GM12865 (cell line): ENCODE measurements around the gene HLX.

ENCODE experiments used
- DNase-seq: peaks from one replicate; pipeline ENCODE4 v3.0.0; 2010; ENCODE audit warnings: low read depth
- H3K4me3 ChIP-seq: 2 replicates; pipeline ENCODE4 v1.5.1; 2011; ENCODE audit warnings: mild to moderate bottlenecking, low read depth, low read length, control low read depth
- CTCF ChIP-seq: IDR thresholded peaks from 2 replicates; pipeline ENCODE4 v1.5.1; 2011; ENCODE audit warnings: low read length, control low read depth, low read depth, inconsistent platforms; ENCODE audit not compliant: insufficient read depth; ENCODE audit errors: missing control alignments

HLX gene

GRCh38 chr1:220894924-220895256 lies 15.6 kb downstream of the HLX start:
- H3K4me3 ChIP-seq, result no peak overlapping the region

GRCh38 chr1:220895412-220895946 lies 16.2 kb downstream of the HLX start:
- no peak for DNase-seq
- TF ChIP-seq CTCF, result no peak
- H3K4me3 ChIP-seq, result no peak overlapping the region

More at GRCh38 chr1:220894924-220895256, 15.6 kb downstream of the HLX start:
- no peak for TF ChIP-seq CTCF
- DNase-seq, result no peak

GRCh38 chr1:220896092-220896491 lies 16.8 kb downstream of the HLX start:
- no peak for DNase-seq
- TF ChIP-seq CTCF, result no peak
- H3K4me3 ChIP-seq, result no peak overlapping the region

- no peak overlapping the region for H3K4me3 ChIP-seq
- no peak for DNase-seq
- no peak for TF ChIP-seq CTCF
Observed at GRCh38 chr1:220900842-220901241, 21.6 kb downstream of the HLX start.

GRCh38 chr1:220901881-220902280 lies 22.6 kb downstream of the HLX start:
- no peak for TF ChIP-seq CTCF
- DNase-seq, result no peak
- no peak overlapping the region for H3K4me3 ChIP-seq

- no peak overlapping the region for H3K4me3 ChIP-seq
- DNase-seq, result no peak
- no peak for TF ChIP-seq CTCF
Observed at GRCh38 chr1:220902916-220903315, 23.7 kb downstream of the HLX start.

- DNase-seq, result no peak
- TF ChIP-seq CTCF, result no peak
- H3K4me3 ChIP-seq, result no peak overlapping the region
Observed at GRCh38 chr1:220904876-220905275, 25.6 kb downstream of the HLX start.
